Smooth muscle cell (in vitro differentiated cells): ENCODE results near the gene ZNF17. TPM values are rescaled to one million over a fixed set of nuclear protein-coding genes. Genes with fewer than 3 reads are reported as not detected.

Experiments used
- DNase-seq: peaks from one replicate; lab custom pipeline; 2025; ENCODE audit not compliant: unreplicated experiment; lab: John Stamatoyannopoulos, UW
- H2AFZ ChIP-seq: fragments of 200-600 bp; sonication (generic); 2 replicates; pipeline ENCODE4 v1.6.0; 2016; ENCODE audit warnings: antibody characterized with exemption, low read depth, mild to moderate bottlenecking
- H3F3A ChIP-seq: fragments of 200-600 bp; sonication (generic); 2 replicates; pipeline ENCODE4 v1.6.0; 2017; ENCODE audit warnings: antibody characterized with exemption, low read depth
- H3K27ac ChIP-seq: fragments of 200-600 bp; sonication (generic); 2 replicates; pipeline ENCODE4 v1.5.1; 2016; ENCODE audit warnings: low read depth, mild to moderate bottlenecking
- H3K27me3 ChIP-seq: fragments of 200-600 bp; sonication (generic); 2 replicates; pipeline ENCODE4 v1.6.1; 2016; ENCODE audit warnings: low read depth, mild to moderate bottlenecking
- H3K36me3 ChIP-seq: fragments of 200-600 bp; sonication (generic); 2 replicates; pipeline ENCODE4 v1.5.1; 2016; ENCODE audit warnings: low read depth
- H3K4me1 ChIP-seq: fragments of 200-600 bp; sonication (generic); 2 replicates; pipeline ENCODE4 v1.5.1; 2016; ENCODE audit warnings: low read depth
- H3K4me2 ChIP-seq: fragments of 200-600 bp; sonication (generic); 2 replicates; pipeline ENCODE4 v1.6.0; 2016; ENCODE audit warnings: mild to moderate bottlenecking
- H3K4me3 ChIP-seq: fragments of 200-600 bp; sonication (generic); 2 replicates; pipeline ENCODE4 v1.5.1; 2016; ENCODE audit warnings: mild to moderate bottlenecking
- H3K79me2 ChIP-seq: fragments of 200-600 bp; sonication (generic); 2 replicates; pipeline ENCODE4 v1.6.0; 2016; ENCODE audit warnings: low read depth, mild to moderate bottlenecking
- H3K9ac ChIP-seq: fragments of 200-600 bp; sonication (generic); 2 replicates; pipeline ENCODE4 v1.6.0; 2016; ENCODE audit warnings: low read depth
- H3K9me3 ChIP-seq: fragments of 200-600 bp; sonication (generic); replicated peaks from 2 replicates; pipeline ENCODE4 v1.5.1; 2016; ENCODE audit warnings: low read depth
- H4K20me1 ChIP-seq: fragments of 200-600 bp; sonication (generic); 2 replicates; pipeline ENCODE4 v1.6.0; 2016; ENCODE audit warnings: low read depth
- WGBS: methylation state at CpG from one replicate; pipeline ENCODE4 v1.1.7; 2016; ENCODE audit warnings: low lambda C conversion rate; 5-methylcytosine and 5-hydroxymethylcytosine counted together
- polyA plus RNA-seq: library from polyadenylated mRNA; unstranded; fragments of >200 nt; fragmentation: Nextera tagmentation; extraction: Ambion mirVana; gene quantifications from 2 replicates; pipeline ENCODE4 v1.2.1, GENCODE V29; 2016
- total RNA-seq: library from RNA; depleted of rRNA; stranded (reverse); fragments of >200 nt; gene quantifications from 2 replicates; pipeline ENCODE4 v1.2.3, GENCODE V29; 2014
- TF ChIP-seq, protein P1 (sequence below): fragments of 200-600 bp; sonication (generic); IDR thresholded peaks from 2 replicates; pipeline ENCODE4 v1.5.1; 2017; ENCODE audit warnings: borderline replicate concordance, mild to moderate bottlenecking, antibody characterized with exemption; ENCODE audit not compliant: insufficient read depth, poor library complexity, severe bottlenecking

Gene ZNF17
- total and polyA plus RNA-seq, 2 experiments from 2014 or later, result 0.95 to 4.3 TPM

DNA sequence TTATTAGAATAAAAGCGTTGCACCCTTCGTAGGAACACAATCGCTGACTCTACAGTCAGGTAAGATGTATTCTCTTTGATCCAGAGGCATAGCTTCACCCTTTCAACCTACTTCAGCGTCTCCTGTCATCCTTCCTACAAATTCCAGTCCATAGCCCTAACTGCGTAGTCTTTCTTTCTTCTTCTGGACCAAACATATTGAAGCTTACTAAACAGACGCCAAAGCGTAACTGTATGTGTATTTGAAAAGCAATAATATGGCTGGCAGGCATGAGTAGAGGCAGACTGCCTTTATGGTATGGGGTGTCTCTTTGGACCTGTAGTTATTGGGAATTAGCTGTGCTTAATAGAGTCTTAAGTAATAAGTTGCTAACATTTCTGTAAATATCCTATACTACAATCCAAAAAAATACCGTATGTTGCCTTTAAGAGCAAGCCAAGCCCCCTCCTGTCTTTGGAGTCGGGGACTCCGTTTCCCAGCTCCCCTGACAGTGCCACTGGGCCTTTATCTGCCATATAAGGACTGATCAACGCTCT is 21.7 kb upstream of the ZNF17 start:
- 58% methylated on average over 11 of the region's 11 CpGs for WGBS
- no peak for DNase-seq

DNA sequence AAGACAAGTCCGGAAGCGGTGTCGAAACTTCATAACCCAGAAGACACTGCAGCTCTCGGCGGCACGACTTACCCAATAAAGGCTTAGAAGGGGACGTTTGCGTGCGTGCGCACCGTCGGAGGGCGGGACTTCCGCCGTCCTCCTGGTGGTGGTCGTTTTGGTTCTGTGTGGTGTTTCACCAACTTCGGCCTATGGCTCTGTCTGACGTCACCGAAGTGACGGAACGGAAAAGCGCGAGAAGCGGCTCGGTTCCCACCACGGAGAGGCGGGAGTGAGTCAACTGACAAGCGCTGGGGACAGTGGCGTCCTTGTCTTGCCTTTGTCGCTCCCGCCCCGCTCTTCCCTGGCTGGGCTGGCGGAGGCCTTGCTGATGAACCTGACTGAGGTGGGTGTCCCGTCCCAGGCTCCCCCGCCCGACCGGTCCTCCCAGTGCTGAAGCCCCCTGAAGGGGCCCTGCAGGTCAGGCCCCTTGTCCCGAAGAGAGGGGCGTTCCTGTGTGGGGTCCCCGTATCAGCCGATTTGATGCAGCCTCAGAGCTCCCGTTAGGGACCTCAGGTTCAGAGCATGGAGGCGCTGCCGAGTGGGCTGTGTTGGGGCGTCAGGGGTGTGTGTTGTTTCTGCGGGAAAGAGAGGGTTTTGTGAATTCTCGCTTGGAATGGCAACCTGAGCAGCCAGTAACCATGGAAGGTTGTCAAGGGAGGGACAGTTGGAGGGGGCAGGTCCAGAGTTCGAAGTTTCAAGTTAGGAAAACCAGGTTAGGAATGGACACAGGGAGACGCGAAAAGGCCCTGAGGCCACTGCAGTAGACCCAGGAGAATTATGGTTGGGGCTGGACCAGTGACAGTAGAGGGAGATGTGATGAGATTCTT is 21.0 kb upstream of the ZNF17 start, which contains the start of gene ZNF548:
TSS of gene ZNF548 (plus strand) at position 125 of the 869 bp plus-strand sequence. CDS start at position 371, 246 bp downstream.
- Histone ChIP-seq H3K79me2 (peaks cover 47% of the 10 kb centered on the region), H3K4me1 (peaks cover 12% of the 10 kb centered on the region), H3K4me2 (peak within 1 kb of the TSS; percentile 99), H2AFZ (peak within 1 kb of the TSS; percentile 92), H3K36me3 (no peaks in the 10 kb centered on the region), H3K9me3 (no peaks in the 10 kb centered on the region), H3K9ac (peak within 1 kb of the TSS; percentile 97), H3K27me3 (no peaks in the 10 kb centered on the region), H4K20me1 (peaks cover 27% of the 10 kb centered on the region), H3F3A (no peaks in the 10 kb centered on the region), H3K4me3 (peak within 1 kb of the TSS; percentile 79), H3K27ac (peak within 1 kb of the TSS; percentile 93)
- WGBS, result 1% methylated on average over 50 of the region's 50 CpGs
- peak; percentile 92 for DNase-seq
- TF ChIP-seq, protein P1, sequence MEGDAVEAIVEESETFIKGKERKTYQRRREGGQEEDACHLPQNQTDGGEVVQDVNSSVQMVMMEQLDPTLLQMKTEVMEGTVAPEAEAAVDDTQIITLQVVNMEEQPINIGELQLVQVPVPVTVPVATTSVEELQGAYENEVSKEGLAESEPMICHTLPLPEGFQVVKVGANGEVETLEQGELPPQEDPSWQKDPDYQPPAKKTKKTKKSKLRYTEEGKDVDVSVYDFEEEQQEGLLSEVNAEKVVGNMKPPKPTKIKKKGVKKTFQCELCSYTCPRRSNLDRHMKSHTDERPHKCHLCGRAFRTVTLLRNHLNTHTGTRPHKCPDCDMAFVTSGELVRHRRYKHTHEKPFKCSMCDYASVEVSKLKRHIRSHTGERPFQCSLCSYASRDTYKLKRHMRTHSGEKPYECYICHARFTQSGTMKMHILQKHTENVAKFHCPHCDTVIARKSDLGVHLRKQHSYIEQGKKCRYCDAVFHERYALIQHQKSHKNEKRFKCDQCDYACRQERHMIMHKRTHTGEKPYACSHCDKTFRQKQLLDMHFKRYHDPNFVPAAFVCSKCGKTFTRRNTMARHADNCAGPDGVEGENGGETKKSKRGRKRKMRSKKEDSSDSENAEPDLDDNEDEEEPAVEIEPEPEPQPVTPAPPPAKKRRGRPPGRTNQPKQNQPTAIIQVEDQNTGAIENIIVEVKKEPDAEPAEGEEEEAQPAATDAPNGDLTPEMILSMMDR, result no peak

More for the DNA sequence above, 21.7 kb upstream of the ZNF17 start:
- peak overlapping the region; percentile 92 for H2AFZ ChIP-seq
- H3K9ac ChIP-seq, result peak overlapping the region; percentile 97
- H3K4me2 ChIP-seq, result peak overlapping the region; percentile 83
- H3K27me3 ChIP-seq, result no peaks in the 10 kb centered on the region
- no peaks in the 10 kb centered on the region for H3K9me3 ChIP-seq
- H3K4me3 ChIP-seq, result peak overlapping the region; percentile 79
- peak overlapping the region; percentile 93 for H3K27ac ChIP-seq
- H3K36me3 ChIP-seq, result no peaks in the 10 kb centered on the region
- no peaks in the 10 kb centered on the region for H3F3A ChIP-seq
- H4K20me1 ChIP-seq, result peaks cover 27% of the 10 kb centered on the region
- H3K4me1 ChIP-seq, result peaks cover 12% of the 10 kb centered on the region
- TF ChIP-seq, protein P1, result no peak
- H3K79me2 ChIP-seq, result peaks cover 43% of the 10 kb centered on the region

DNA sequence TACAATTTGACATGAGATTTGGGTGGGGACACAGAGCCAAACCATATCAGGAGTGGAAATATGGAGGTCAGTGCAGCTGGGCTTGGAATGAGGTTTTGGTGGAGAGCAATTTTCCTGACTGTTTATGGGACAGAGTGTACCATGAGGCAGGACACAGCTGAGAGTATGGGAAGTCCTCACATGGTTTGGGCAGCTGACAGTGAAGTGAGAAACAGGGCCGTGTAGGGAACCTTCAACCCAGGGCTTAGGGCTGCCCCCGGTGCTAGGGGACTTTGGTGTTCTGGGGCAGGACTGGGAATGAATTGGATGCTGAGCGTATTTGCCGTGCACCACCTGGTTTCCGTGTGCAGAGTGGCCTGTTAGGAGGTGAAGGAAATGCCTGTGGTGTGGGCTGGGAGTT is 15.3 kb upstream of the ZNF17 start:
- Histone ChIP-seq H3K9ac (no peak overlapping the region), H3K4me2 (no peak overlapping the region), H3K79me2 (peaks cover 36% of the 10 kb centered on the region), H3K27me3 (no peaks in the 10 kb centered on the region), H3K27ac (no peak overlapping the region), H3K9me3 (no peaks in the 10 kb centered on the region), H4K20me1 (peaks cover 26% of the 10 kb centered on the region), H3K4me3 (no peak overlapping the region), H3K36me3 (peaks cover 20% of the 10 kb centered on the region), H3K4me1 (peaks cover 8% of the 10 kb centered on the region), H2AFZ (no peak overlapping the region), H3F3A (no peaks in the 10 kb centered on the region)
- 97% methylated on average over 5 of the region's 5 CpGs for WGBS
- no peak for DNase-seq
- TF ChIP-seq, protein P1, result no peak
